ENCODE data around the gene ABHD8.

Gene ABHD8

DNA sequence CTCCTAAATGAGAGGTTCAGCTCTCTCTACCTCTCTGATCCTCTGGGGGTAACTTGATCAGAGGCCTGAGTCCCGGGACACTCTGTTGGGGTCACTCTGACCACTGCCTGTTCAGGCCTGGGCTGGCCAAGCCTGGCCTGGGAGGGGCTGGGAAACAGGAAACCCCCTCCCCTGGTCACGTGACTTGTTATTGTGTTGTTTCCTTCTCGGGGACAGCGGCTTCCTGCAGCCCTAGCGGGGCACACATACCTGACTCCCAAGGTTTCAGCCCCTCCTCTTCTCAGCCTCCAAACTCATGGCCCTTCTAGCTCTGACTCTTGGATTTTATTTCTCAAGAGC, 38.6 kb downstream of the ABHD8 start, which contains the start of gene USHBP1:
Gene USHBP1, minus strand, starts transcription at position 105 of the 339 bp plus-strand sequence. CDS start 446 bp downstream, outside the sequence.
- TF ChIP-seq, protein P1, sequence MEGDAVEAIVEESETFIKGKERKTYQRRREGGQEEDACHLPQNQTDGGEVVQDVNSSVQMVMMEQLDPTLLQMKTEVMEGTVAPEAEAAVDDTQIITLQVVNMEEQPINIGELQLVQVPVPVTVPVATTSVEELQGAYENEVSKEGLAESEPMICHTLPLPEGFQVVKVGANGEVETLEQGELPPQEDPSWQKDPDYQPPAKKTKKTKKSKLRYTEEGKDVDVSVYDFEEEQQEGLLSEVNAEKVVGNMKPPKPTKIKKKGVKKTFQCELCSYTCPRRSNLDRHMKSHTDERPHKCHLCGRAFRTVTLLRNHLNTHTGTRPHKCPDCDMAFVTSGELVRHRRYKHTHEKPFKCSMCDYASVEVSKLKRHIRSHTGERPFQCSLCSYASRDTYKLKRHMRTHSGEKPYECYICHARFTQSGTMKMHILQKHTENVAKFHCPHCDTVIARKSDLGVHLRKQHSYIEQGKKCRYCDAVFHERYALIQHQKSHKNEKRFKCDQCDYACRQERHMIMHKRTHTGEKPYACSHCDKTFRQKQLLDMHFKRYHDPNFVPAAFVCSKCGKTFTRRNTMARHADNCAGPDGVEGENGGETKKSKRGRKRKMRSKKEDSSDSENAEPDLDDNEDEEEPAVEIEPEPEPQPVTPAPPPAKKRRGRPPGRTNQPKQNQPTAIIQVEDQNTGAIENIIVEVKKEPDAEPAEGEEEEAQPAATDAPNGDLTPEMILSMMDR (IDR thresholded peaks at IDR 0.05; ENCODE audit: low read length): no peak
- no peak for TF ChIP-seq EZH2 (IDR thresholded peaks at IDR 0.05; ENCODE audit: borderline replicate concordance, low read length)
- peak within 1 kb of the TSS; percentile 91 for H3K27ac ChIP-seq (ENCODE audit: low read depth, low read length, poor library complexity, severe bottlenecking)
- no peak within 1 kb of the TSS for H3K4me3 ChIP-seq (ENCODE audit: low read depth, low read length, poor library complexity, severe bottlenecking)
- peak within 1 kb of the TSS; percentile 17; the same call in 1 of the 2 replicates for H3K4me2 ChIP-seq (ENCODE audit: low read length)
- peaks cover 52% of the 10 kb centered on the region for H3K4me1 ChIP-seq (ENCODE audit: insufficient read depth, low read length, severe bottlenecking)
- peaks cover 5% of the 10 kb centered on the region; the same call in 1 of the 2 replicates for H3K79me2 ChIP-seq (ENCODE audit: insufficient read depth, low read length)
- peak within 1 kb of the TSS; percentile 7; the same call in 1 of the 2 replicates for H3K9ac ChIP-seq (ENCODE audit: low read length)
- no peaks in the 10 kb centered on the region for H3K27me3 ChIP-seq (ENCODE audit: insufficient read depth, low read length)
- no peaks in the 10 kb centered on the region for H3F3A ChIP-seq (ENCODE audit: insufficient read depth, low read length)
- no peaks in the 10 kb centered on the region for H3K9me2 ChIP-seq (ENCODE audit: low read depth, low read length)
- H2AFZ ChIP-seq (ENCODE audit: low read length): no peak within 1 kb of the TSS
- H4K20me1 ChIP-seq (ENCODE audit: insufficient read depth, low read length): no peaks in the 10 kb centered on the region
- H3K9me3 ChIP-seq (ENCODE audit: low read length): no peaks in the 10 kb centered on the region
- peaks cover 9% of the 10 kb centered on the region for H3K36me3 ChIP-seq (ENCODE audit: insufficient read depth, low read length)

DNA sequence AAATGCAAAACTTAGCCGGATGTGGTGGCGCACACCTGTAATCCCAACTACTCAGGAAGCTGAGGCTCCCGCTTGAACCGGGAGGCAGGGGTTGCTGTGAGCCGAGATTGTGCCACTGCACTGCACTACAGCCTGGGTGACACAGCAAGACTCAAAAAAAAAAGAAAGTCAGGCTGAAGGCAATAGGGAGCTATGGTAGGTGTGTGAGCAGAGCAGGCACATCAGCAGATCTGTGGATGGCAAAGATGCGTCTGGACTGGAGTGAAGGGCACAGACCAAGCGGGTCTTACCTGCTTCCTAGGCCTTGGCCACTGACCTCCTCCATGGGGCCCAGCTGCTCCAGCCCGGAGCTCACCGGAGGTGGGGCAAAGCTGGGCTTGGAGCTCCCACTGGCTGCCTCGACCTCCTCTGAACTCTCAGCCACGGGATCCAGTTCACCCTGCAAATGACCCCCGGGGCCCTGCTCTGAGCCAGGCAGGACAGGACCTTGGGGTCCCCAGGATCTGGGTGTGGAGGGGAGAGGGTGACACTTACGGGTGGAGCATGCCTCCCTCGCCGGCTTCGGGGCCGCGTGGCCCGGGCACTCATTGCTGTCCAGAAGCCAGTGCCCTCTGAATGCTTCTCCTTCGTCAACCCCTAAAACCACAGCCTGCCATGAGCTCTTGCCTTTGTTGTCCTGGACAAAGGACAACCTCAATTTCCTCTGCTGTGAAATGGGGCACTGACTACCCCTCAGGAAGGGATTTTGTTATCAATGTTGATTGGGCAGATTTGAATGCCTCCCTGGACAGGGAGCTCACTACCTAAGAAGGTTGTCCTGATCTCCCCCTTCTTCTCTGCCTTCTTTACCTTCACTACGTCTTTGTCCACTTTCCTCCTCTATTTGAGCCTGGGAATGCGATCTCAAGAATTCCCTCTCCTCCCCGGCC, 39.2 kb downstream of the ABHD8 start:
- H3K4me3 ChIP-seq (ENCODE audit: low read depth, low read length, poor library complexity, severe bottlenecking): no peak overlapping the region
- no peaks in the 10 kb centered on the region for H3K9me2 ChIP-seq (ENCODE audit: low read depth, low read length)
- H3K9ac ChIP-seq (ENCODE audit: low read length): peak overlapping the region; percentile 7; the same call in 1 of the 2 replicates
- no peaks in the 10 kb centered on the region for H3F3A ChIP-seq (ENCODE audit: insufficient read depth, low read length)
- TF ChIP-seq EZH2 (IDR thresholded peaks at IDR 0.05; ENCODE audit: borderline replicate concordance, low read length): no peak
- peak overlapping the region; percentile 91 for H3K27ac ChIP-seq (ENCODE audit: low read depth, low read length, poor library complexity, severe bottlenecking)
- peak overlapping the region; percentile 17; the same call in 1 of the 2 replicates for H3K4me2 ChIP-seq (ENCODE audit: low read length)
- no peak overlapping the region for H2AFZ ChIP-seq (ENCODE audit: low read length)
- peaks cover 5% of the 10 kb centered on the region; the same call in 1 of the 2 replicates for H3K79me2 ChIP-seq (ENCODE audit: insufficient read depth, low read length)
- H3K4me1 ChIP-seq (ENCODE audit: insufficient read depth, low read length, severe bottlenecking): peaks cover 52% of the 10 kb centered on the region
- no peaks in the 10 kb centered on the region for H3K27me3 ChIP-seq (ENCODE audit: insufficient read depth, low read length)
- H3K36me3 ChIP-seq (ENCODE audit: insufficient read depth, low read length): peaks cover 4% of the 10 kb centered on the region
- H3K9me3 ChIP-seq (ENCODE audit: low read length): no peaks in the 10 kb centered on the region
- H4K20me1 ChIP-seq (ENCODE audit: insufficient read depth, low read length): no peaks in the 10 kb centered on the region

DNA sequence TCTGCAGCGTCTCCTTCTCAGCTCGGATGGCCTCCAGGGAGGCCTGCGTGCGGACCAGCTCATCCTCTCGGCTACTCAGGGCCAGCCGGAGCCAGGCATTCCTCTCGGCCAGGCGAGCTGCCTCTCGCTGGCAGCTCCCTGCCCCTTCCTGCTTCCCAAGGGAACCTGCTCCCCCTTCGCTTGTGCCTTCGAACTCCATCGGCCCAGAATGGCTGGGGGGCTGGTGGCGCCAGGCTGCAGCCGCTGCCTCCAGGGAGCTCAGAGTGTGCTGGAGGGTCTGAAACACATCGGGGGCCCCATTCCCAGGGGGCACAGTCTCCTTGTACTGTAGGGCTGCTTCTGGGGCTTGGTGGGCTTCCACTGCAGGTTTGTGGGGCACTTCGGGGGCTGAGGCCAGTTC, 40.7 kb downstream of the ABHD8 start:
- Histone ChIP-seq H3K27me3 (ENCODE audit: insufficient read depth, low read length) (no peaks in the 10 kb centered on the region), H3K27ac (ENCODE audit: low read depth, low read length, poor library complexity, severe bottlenecking) (no peak overlapping the region), H3K4me3 (ENCODE audit: low read depth, low read length, poor library complexity, severe bottlenecking) (no peak overlapping the region), H3K4me1 (ENCODE audit: insufficient read depth, low read length, severe bottlenecking) (peaks cover 40% of the 10 kb centered on the region), H3K36me3 (ENCODE audit: insufficient read depth, low read length) (no peaks in the 10 kb centered on the region), H3K9ac (ENCODE audit: low read length) (no peak overlapping the region), H3K9me2 (ENCODE audit: low read depth, low read length) (no peaks in the 10 kb centered on the region), H3K4me2 (ENCODE audit: low read length) (no peak overlapping the region), H4K20me1 (ENCODE audit: insufficient read depth, low read length) (no peaks in the 10 kb centered on the region), H3K9me3 (ENCODE audit: low read length) (no peaks in the 10 kb centered on the region), H3F3A (ENCODE audit: insufficient read depth, low read length) (no peaks in the 10 kb centered on the region), H3K79me2 (ENCODE audit: insufficient read depth, low read length) (0 out of 2 replicates have a peak, but pooled peaks cover under 1% of the 10 kb centered on the region), H2AFZ (ENCODE audit: low read length) (no peak overlapping the region)
- TF ChIP-seq, protein P1 (IDR thresholded peaks at IDR 0.05; ENCODE audit: low read length): no peak
- no peak for TF ChIP-seq EZH2 (IDR thresholded peaks at IDR 0.05; ENCODE audit: borderline replicate concordance, low read length)

All from OCI-LY1 (cell line).